IPS-18a (cell line): ENCODE results near the gene CUEDC1.

ENCODE experiments used
- H3K27ac ChIP-seq: one replicate; pipeline ENCODE4 v1.5.1; 2013; ENCODE audit warnings: low read length
- H3K27me3 ChIP-seq: one replicate; pipeline ENCODE4 v1.6.1; 2013; ENCODE audit warnings: mild to moderate bottlenecking, low read length; ENCODE audit not compliant: control insufficient read depth, insufficient read depth
- H3K36me3 ChIP-seq: one replicate; pipeline ENCODE4 v1.6.1; 2013; ENCODE audit warnings: low read depth, low read length; ENCODE audit not compliant: control insufficient read depth
- H3K4me1 ChIP-seq: one replicate; pipeline ENCODE4 v1.6.1; 2013; ENCODE audit warnings: low read depth, low read length; ENCODE audit not compliant: control insufficient read depth
- H3K4me3 ChIP-seq: one replicate; pipeline ENCODE4 v1.5.1; 2013; ENCODE audit warnings: low read length
- H3K9ac ChIP-seq: one replicate; pipeline ENCODE4 v1.6.1; 2013; ENCODE audit warnings: mild to moderate bottlenecking, low read length, moderate library complexity
- H3K9me3 ChIP-seq: one replicate; pipeline ENCODE4 v1.6.1; 2013; ENCODE audit warnings: low read depth, low read length; ENCODE audit not compliant: control insufficient read depth

The CUEDC1 gene, protein sequence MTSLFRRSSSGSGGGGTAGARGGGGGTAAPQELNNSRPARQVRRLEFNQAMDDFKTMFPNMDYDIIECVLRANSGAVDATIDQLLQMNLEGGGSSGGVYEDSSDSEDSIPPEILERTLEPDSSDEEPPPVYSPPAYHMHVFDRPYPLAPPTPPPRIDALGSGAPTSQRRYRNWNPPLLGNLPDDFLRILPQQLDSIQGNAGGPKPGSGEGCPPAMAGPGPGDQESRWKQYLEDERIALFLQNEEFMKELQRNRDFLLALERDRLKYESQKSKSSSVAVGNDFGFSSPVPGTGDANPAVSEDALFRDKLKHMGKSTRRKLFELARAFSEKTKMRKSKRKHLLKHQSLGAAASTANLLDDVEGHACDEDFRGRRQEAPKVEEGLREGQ

DNA sequence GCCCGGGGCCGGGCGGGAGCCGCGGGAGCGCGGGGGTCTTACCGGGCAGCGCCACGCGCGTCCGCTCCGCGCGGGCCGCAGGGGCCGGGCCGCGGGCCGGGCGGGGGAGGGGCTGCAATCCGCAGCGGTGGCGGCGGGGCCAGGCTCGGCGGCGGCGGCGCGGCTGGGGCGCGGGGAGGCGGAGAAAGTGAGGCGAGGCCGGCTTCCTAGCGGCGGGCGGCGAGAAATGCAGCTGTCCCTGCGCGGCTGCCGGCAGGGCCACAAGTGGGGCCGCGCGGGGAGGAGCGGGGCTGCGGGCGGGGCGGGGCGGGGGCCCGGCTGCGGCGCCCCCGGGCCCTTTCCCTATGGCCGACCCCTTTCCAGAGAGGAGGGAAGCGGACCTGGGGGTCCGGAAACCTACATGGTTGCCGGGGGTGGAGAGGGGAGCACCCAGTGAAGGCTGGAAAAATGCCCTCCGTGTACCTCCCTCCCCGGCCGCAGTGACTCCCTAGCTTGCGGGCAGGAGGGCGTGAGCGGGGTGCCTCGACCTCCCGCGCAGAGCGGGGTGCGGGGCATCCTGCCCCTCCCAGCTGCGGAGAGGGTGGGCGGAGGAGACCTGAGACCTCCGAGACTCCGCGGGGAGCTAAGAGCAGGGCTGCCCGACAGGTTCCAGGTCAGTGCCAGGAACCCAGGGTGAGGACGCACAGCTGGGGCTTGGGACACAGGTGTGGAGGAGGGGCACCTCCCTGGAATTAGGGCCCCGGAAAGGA lies at the start of gene CUEDC1:
Gene CUEDC1, minus strand, starts transcription at position 230 of the 749 bp plus-strand sequence. CDS start 69,848 bp downstream, outside the sequence.
- Histone ChIP-seq H3K9me3 (no peaks in the 10 kb centered on the region), H3K36me3 (no peaks in the 10 kb centered on the region), H3K27ac (no peak within 1 kb of the TSS), H3K9ac (no peak within 1 kb of the TSS), H3K27me3 (peaks cover 43% of the 10 kb centered on the region), H3K4me3 (peak within 1 kb of the TSS; percentile 60), H3K4me1 (peaks cover 24% of the 10 kb centered on the region)

DNA sequence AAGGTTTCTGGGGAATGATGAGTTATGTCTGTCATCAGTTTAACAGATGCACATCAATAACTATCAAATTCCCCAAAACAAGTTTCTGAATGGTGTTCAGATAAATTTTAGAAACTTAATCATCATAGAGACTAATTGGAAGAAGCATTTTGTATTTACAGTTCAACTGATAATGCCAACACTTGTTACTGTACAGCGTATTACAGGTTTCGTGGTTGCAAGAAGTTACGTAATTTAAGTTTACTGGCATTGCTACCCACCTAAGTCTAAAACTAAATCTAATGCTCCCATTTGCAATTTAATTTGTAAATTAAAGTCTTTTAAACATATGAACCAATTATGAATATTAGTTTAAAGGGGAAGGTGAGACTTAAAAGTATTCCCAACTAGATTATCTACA lies 48.8 kb upstream of the CUEDC1 start:
- no peak overlapping the region for H3K9ac ChIP-seq

DNA sequence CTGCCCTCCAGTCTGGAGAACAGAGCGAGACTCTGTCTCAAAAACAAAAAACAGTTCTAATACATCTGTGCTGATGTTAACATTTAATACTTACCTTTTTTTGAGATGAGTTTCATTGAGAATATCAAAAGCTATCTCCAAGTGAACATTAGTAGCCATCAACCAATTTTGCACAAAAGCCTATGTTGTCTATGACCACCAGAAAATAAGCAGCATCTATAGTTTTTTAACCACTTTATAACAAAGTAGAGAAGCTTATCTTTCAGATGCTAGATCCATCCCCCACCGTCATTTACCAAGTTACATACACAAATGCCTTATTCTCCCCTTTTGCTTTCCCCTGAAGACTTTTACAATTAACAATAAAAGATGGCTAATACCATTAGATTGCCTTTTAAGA lies 47.8 kb upstream of the CUEDC1 start:
- no peaks in the 10 kb centered on the region for H3K9me3 ChIP-seq
- H3K4me3 ChIP-seq: peak overlapping the region; percentile 8
- H3K9ac ChIP-seq: no peak overlapping the region
- H3K36me3 ChIP-seq: peaks cover 76% of the 10 kb centered on the region
- no peak overlapping the region for H3K27ac ChIP-seq
- H3K27me3 ChIP-seq: no peaks in the 10 kb centered on the region
- H3K4me1 ChIP-seq: peaks cover 25% of the 10 kb centered on the region

More for the DNA sequence above, 48.8 kb upstream of the CUEDC1 start:
- H3K36me3 ChIP-seq: peaks cover 66% of the 10 kb centered on the region
- peak overlapping the region; percentile 88 for H3K4me3 ChIP-seq
- no peaks in the 10 kb centered on the region for H3K27me3 ChIP-seq
- peaks cover 27% of the 10 kb centered on the region for H3K4me1 ChIP-seq
- no peak overlapping the region for H3K27ac ChIP-seq
- no peaks in the 10 kb centered on the region for H3K9me3 ChIP-seq

DNA sequence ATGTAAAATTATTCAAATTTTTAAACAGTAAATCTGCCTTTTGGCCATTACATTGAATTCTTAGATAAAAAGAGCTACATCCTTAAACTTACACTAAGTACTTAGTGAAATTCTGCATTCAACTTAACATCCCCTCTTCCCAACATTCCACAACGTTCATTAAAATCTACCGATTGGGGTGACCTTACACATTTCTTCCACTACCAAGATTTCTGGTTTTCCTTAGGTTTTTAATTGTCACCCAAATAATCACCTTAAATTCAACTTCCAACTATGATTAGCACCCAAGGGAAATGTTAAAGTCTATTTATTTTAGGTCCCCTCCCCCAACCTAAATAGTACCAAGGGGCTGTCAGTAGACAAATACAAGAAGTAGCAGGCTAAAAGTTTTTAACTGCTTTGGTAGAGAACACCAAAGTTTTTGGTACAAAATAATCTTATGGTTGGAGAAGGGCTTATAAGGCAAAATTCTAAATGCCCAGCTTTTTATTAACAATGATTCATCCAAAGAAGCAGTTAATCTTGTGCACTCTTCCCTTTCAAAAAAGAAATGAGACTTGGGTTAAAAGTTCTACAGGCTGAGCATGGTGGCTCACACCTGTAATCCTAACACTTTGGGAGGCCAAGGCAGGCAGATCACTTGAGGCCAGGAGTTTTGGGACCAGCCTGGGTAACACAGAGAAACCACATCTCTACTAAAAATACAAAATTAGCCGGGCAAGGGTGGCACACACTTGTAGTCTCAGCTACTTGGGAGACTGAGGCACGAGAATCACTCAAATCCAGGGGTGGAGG lies 47.1 kb upstream of the CUEDC1 start:
- no peak overlapping the region for H3K9ac ChIP-seq
- no peaks in the 10 kb centered on the region for H3K9me3 ChIP-seq
- no peaks in the 10 kb centered on the region for H3K27me3 ChIP-seq
- no peak overlapping the region for H3K27ac ChIP-seq
- no peak overlapping the region for H3K4me3 ChIP-seq
- peaks cover 22% of the 10 kb centered on the region for H3K4me1 ChIP-seq
- peaks cover 82% of the 10 kb centered on the region for H3K36me3 ChIP-seq

DNA sequence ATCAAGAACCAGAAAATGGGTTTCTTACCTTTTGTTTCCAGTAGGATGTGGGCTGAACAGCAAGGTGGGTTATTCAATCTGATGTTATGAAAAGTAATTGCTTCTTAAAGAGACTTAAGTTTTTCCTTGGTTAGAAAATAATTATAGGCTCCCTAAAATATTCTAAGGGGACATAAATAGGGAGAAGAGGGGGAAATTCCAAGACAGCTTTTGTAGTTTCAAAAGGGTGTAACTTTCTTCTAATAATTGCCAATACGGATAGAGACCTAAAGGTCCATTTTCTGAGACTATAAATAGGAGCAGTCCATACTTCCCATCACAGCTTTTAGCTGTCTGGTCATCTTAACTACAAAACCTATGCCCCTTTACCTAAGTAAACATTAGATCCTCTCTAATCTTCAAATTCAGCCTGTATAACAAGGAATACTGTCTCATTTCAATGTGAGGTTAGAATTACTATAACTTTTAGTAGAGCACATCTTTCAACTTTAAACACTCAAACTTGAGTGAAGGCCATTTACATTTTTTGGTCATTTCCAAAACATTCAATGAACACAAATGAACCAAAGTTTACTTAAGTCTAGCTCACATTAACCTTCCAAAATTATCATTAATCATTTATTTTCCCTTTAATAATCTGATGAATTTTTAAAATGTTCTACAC lies 46.4 kb upstream of the CUEDC1 start:
- Histone ChIP-seq H3K27ac (no peak overlapping the region), H3K9ac (no peak overlapping the region), H3K36me3 (peaks cover 84% of the 10 kb centered on the region), H3K9me3 (no peaks in the 10 kb centered on the region), H3K4me3 (no peak overlapping the region), H3K4me1 (peaks cover 22% of the 10 kb centered on the region), H3K27me3 (no peaks in the 10 kb centered on the region)

DNA sequence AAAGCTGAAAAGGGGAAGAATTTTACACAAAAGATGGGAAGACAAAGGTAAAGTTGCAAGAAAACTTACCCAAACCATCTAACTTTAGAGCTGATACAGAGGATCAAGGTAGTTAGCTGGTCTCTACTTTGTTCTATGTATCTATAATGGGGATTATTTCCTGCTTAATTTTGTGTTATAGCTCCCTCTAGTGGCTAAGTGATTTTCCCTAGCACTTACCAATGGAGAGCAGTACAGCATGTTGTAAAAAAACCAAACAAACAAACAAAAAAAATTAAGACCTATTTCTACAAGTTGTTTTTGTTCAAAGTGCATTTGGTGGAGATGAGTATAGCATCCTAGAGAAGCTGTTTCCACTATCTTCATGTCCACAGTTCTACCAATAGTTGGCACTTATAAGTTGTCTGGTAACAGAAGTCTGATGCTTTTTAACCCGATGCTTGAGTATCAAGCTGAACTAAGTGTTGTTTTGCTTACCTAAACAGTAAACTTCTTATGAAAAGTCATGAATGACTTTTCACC lies 44.3 kb upstream of the CUEDC1 start:
- no peak overlapping the region for H3K9ac ChIP-seq
- H3K36me3 ChIP-seq: peaks cover 70% of the 10 kb centered on the region
- H3K4me3 ChIP-seq: no peak overlapping the region
- no peaks in the 10 kb centered on the region for H3K9me3 ChIP-seq
- H3K4me1 ChIP-seq: peaks cover 18% of the 10 kb centered on the region
- no peak overlapping the region for H3K27ac ChIP-seq
- no peaks in the 10 kb centered on the region for H3K27me3 ChIP-seq

DNA sequence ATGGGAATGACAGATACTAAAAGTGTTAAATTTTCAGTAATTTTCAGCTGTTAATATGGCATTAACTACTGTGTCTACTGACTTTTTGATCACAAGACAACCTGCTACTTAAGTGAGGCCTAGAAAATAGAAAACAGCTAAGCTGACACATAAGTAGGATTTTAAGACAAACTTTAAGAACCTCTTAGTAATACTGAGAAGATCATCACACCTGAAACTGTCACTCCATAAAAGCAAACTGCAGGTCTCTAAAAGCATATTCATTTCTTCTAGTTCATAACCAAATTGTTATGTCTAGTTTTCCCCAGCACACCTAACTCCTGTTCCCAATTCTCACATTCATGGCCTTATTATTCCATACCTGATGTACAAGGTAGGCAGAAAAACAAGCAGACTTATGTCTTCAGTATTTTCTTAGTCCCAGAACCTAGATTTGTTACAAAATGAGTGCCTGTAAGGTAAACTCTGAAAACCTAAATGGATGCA lies 43.8 kb upstream of the CUEDC1 start:
- Histone ChIP-seq H3K27me3 (no peaks in the 10 kb centered on the region), H3K9ac (no peak overlapping the region), H3K36me3 (peaks cover 64% of the 10 kb centered on the region), H3K4me1 (peaks cover 17% of the 10 kb centered on the region), H3K9me3 (no peaks in the 10 kb centered on the region), H3K27ac (no peak overlapping the region), H3K4me3 (no peak overlapping the region)

DNA sequence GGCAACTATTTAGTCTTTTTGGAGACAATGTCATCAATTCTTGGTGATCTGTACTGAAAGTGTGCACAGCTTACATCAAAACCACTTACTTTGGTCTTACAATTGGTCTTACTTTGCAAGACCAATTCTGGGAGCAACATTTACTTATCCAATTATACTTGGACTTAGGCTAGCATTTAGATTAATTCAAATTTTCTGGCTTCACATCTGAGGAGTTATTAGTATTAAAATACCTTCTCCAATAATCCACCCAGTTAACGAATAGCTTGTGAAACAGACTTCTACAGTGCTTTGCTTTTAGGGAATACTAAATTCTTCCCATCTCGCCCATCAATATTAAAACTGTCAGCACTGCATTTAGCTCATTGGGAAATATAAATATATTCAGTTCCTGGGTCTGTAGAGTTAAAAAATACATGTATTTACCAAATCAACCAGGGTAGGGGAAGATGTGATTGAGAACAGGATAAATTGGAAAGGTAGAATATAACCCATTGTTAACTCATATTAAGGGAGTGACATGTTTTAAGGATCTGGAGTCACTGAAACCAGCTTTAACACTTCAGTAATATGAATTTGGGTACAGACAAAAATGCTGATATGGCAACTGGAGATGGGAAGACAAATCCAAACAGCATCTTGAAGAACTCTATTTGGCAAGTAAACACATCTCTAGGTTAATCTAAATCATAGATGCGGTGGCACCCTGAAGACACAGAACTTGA lies 42.0 kb upstream of the CUEDC1 start:
- H3K4me1 ChIP-seq: peaks cover 17% of the 10 kb centered on the region
- H3K27me3 ChIP-seq: no peaks in the 10 kb centered on the region
- H3K9me3 ChIP-seq: no peaks in the 10 kb centered on the region
- H3K9ac ChIP-seq: no peak overlapping the region
- H3K27ac ChIP-seq: no peak overlapping the region
- H3K4me3 ChIP-seq: no peak overlapping the region
- peaks cover 46% of the 10 kb centered on the region for H3K36me3 ChIP-seq

DNA sequence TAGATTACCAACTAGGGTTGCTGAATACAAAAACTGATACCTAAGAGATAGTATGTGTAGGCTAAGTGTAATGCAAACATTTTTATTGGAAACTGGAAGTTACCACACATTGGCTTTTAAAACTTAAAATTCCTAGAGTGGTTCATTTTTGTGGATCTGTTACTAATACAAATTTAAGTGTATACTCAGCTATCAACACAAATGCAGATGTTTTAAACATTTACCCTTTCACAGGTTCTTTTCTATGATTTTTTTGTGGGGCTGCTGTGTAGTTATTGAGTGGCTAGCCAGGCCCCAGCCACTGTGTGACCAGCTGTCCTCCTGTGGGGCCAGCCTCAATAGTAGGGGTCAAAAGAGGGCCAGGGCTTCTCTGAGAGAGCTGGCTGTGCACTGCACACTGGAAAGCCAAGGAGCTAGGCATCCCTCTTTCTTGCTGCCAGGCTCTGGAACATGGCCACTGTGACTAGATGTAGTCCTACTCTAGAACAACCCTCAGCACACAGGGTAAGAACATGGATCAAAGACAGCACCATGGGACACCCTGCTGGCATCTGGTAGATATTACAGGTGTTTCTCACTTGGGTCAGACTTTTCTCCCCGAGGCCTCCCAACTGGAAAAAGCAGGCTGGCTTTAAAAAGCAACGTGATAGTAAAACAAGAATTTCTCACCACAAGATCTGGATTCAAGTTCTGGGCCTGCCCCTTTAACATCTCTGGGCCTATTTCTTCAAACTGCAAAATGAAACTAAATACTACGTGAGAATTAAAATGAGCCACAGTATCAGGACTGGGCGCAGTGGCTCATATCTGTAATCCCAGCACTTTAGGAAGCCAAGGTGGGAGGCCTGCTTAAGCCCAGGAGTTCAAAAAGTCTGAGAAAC lies 40.1 kb upstream of the CUEDC1 start:
- Histone ChIP-seq H3K27ac (no peak overlapping the region), H3K27me3 (no peaks in the 10 kb centered on the region), H3K9ac (no peak overlapping the region), H3K4me1 (peaks cover 17% of the 10 kb centered on the region), H3K36me3 (peaks cover 28% of the 10 kb centered on the region), H3K9me3 (no peaks in the 10 kb centered on the region), H3K4me3 (no peak overlapping the region)

DNA sequence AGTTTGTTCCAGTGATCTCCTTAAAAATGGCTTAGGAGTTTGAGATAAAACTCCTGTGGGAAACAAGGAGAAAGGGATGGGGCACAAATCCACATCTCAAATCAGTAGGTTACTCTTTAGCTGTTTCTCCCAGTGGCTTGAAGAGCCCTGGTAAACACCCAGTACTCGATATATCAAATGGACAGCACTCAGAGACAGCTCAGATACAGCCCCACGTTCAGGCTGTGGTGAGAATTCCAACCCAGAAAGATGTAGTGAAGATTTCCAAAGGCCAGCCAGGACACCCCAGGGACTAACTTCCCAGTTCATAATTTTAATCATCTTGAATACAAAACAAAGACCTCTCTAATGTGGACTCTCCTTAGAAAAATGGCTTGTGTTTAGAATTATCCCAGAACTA lies 39.2 kb upstream of the CUEDC1 start:
- H3K9ac ChIP-seq: no peak overlapping the region
- H3K4me1 ChIP-seq: peaks cover 19% of the 10 kb centered on the region
- H3K27me3 ChIP-seq: no peaks in the 10 kb centered on the region
- no peaks in the 10 kb centered on the region for H3K9me3 ChIP-seq
- H3K4me3 ChIP-seq: no peak overlapping the region
- H3K36me3 ChIP-seq: peaks cover 22% of the 10 kb centered on the region
- no peak overlapping the region for H3K27ac ChIP-seq
